ENCODE results near the gene APLP1.

GRCh38 chr19:35887197-35887596 is 18.8 kb downstream of the APLP1 start:
- TF ChIP-seq CTCF (optimal IDR thresholded peaks at IDR 0.05 in 1 of 3, IDR thresholded peaks at IDR 0.05 in 1 of 3, conservative IDR thresholded peaks at IDR 0.05 in 1 of 3; ENCODE audit: extremely low read depth in 1 of 3, insufficient read depth in 2 of 3, low read length in 3 of 3) (no peak), EZH2 (IDR thresholded peaks at IDR 0.05; ENCODE audit: low read length) (no peak)

Measured in keratinocyte (primary cell).